Calu3 (cell line): ENCODE data around the gene C1orf21. TPM values are rescaled to one million over a fixed set of nuclear protein-coding genes. Genes with fewer than 3 reads are reported as not detected.

ENCODE experiments used
- BruUV-seq: library from RNA; stranded (reverse); fragments of 400-500 nt; replicated peaks from 2 replicates; lab custom pipeline; 2021; lab: Mats Ljungman, UMichigan
- CTCF ChIA-PET: fragments of 300-600 bp; sonication (Branson Sonifier 250); formaldehyde crosslinking; loops from one replicate; lab custom pipeline; 2022; ENCODE audit warnings: antibody characterized with exemption; lab: Charles Lee
- DNase-seq: peaks from one replicate; pipeline ENCODE4 v3.0.0; 2022
- H3K27ac Mint-ChIP-seq: one replicate; pipeline ENCODE4 v1.8.0; 2022; ENCODE audit warnings: mixed read lengths; ENCODE audit not compliant: unreplicated experiment
- H3K27me3 Mint-ChIP-seq: one replicate; pipeline ENCODE4 v1.8.0; 2022; ENCODE audit warnings: mixed read lengths; ENCODE audit not compliant: unreplicated experiment
- H3K36me3 Mint-ChIP-seq: one replicate; pipeline ENCODE4 v1.8.0; 2022; ENCODE audit warnings: mild to moderate bottlenecking, moderate library complexity, mixed read lengths; ENCODE audit not compliant: insufficient read depth, unreplicated experiment
- H3K4me1 Mint-ChIP-seq: one replicate; pipeline ENCODE4 v1.8.0; 2022; ENCODE audit warnings: mild to moderate bottlenecking, low read depth, mixed read lengths; ENCODE audit not compliant: unreplicated experiment
- H3K4me3 Mint-ChIP-seq: one replicate; pipeline ENCODE4 v1.8.0; 2022; ENCODE audit warnings: mild to moderate bottlenecking, low read depth, moderate library complexity, mixed read lengths; ENCODE audit not compliant: unreplicated experiment
- H3K9me3 Mint-ChIP-seq: one replicate; pipeline ENCODE4 v1.8.0; 2022; ENCODE audit warnings: low read depth, mixed read lengths; ENCODE audit not compliant: unreplicated experiment
- intact Hi-C: fragments of 100-400 bp; cut with micrococcal nuclease; formaldehyde crosslinking; loops from one replicate; pipeline ENCODE4 v1.10.0; 2022; ENCODE audit not compliant: unreplicated experiment
- total RNA-seq: library from RNA; stranded (reverse); gene quantifications from 2 replicates; pipeline ENCODE4 v1.2.3, GENCODE V29; 2022
- TF ChIP-seq, protein P1 (sequence below): fragments of 200-600 bp; IDR thresholded peaks from one replicate; pipeline ENCODE4 v1.8.0; 2022; ENCODE audit warnings: antibody characterized with exemption; ENCODE audit not compliant: unreplicated experiment

C1orf21 gene
- total RNA-seq, 1 experiment from 2014 or later = 20.6 TPM

DNA sequence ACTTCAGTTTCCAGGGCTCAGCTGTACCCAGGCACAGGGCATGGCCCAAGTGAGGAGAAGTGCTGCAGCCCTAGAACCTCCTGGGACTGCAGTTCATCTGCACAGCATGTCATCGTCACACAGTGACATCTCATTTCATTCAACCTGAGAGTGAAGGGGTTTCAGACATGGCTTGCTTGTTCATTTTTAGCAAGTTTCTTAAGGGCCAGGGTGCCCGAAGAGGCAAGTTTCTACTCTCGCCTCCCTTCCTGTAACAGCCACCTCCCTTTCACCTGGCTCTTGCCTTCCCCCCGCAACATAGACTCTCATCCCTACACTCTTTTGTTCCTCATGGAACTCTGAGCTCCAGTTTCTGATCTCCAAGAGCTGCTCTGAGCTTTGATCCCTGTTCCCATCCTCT lies 108.1 kb downstream of the C1orf21 start:
- TF ChIP-seq, protein P1, sequence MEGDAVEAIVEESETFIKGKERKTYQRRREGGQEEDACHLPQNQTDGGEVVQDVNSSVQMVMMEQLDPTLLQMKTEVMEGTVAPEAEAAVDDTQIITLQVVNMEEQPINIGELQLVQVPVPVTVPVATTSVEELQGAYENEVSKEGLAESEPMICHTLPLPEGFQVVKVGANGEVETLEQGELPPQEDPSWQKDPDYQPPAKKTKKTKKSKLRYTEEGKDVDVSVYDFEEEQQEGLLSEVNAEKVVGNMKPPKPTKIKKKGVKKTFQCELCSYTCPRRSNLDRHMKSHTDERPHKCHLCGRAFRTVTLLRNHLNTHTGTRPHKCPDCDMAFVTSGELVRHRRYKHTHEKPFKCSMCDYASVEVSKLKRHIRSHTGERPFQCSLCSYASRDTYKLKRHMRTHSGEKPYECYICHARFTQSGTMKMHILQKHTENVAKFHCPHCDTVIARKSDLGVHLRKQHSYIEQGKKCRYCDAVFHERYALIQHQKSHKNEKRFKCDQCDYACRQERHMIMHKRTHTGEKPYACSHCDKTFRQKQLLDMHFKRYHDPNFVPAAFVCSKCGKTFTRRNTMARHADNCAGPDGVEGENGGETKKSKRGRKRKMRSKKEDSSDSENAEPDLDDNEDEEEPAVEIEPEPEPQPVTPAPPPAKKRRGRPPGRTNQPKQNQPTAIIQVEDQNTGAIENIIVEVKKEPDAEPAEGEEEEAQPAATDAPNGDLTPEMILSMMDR = no peak
- peaks cover 35% of the 10 kb centered on the region for H3K4me1 Mint-ChIP-seq
- H3K9me3 Mint-ChIP-seq = no peaks in the 10 kb centered on the region
- H3K27me3 Mint-ChIP-seq = no peaks in the 10 kb centered on the region
- intact Hi-C loops = loop anchor here (5.0 kb wide), 1 partner anchor 67 kb away; no protein-coding TSS in a partner anchor
- no peaks in the 10 kb centered on the region for H3K36me3 Mint-ChIP-seq
- no peak overlapping the region for H3K4me3 Mint-ChIP-seq
- H3K27ac Mint-ChIP-seq = no peak overlapping the region
- DNase-seq = no peak
- CTCF ChIA-PET = no interaction called here
- BruUV-seq = no TSS peak

DNA sequence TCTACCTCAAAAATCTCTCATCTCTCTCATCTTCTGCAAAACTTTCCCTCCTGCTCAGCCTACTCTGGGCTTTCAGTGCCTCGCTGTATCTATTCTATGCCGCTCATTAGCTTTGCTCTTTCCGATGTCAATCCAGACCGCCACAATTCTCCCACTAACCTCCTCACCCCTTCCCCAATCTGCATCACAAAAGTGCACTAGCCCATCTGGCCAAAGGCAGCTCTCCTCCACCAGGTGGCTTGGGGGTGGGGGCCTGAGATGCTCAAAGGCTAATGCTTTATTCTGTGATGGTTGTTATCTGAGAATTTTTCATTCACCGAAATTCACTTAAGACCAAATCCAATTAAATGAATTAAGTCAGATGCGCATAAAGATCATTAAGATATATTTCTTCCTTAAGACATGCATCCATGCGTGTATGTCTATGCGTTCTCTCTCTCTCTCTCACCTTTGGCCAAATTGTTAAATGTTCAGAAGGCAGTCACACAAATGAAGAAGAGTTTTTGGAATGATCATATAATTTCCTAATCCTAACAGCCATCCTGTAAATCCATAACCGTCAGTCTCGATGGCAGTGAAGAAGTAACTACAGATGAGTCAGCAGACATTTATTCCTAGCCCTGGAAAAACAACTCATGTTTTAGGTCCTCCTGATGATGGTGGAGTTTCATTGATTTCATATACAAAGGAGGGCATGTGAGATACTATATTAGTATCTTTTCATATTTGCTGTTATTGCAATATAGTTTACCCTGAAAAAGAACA lies 111.3 kb downstream of the C1orf21 start:
- Mint-ChIP-seq H3K27me3 (no peaks in the 10 kb centered on the region), H3K4me1 (peaks cover 13% of the 10 kb centered on the region), H3K9me3 (no peaks in the 10 kb centered on the region), H3K27ac (no peak overlapping the region), H3K36me3 (no peaks in the 10 kb centered on the region), H3K4me3 (no peak overlapping the region)
- no TSS peak for BruUV-seq
- DNase-seq = no peak
- TF ChIP-seq, protein P1 = no peak
- intact Hi-C loops = no loop called here
- CTCF ChIA-PET = no interaction called here

DNA sequence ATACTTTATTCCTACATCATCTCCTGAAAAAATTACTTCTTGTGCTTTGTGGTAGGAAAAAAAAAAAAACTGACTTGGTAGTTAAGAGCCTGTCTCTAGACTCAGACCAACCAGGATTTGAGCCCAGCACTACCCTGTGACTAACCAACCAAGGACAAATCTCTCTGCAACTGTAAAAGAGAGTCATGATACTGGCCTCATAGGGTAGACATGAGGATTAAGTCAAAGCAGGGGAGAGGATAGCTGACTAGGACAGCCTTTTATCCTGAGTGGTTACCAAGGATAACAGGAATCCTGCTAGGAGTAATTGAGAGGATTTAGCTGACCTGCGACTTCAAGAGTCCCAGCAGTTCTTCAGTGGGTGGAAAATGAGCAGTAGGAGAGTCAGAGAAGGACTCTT lies 112.8 kb downstream of the C1orf21 start:
- H3K4me3 Mint-ChIP-seq = no peak overlapping the region
- CTCF ChIA-PET = no interaction called here
- TF ChIP-seq, protein P1 = no peak
- H3K9me3 Mint-ChIP-seq = no peaks in the 10 kb centered on the region
- H3K36me3 Mint-ChIP-seq = no peaks in the 10 kb centered on the region
- H3K27ac Mint-ChIP-seq = no peak overlapping the region
- intact Hi-C loops = no loop called here
- no TSS peak for BruUV-seq
- no peaks in the 10 kb centered on the region for H3K4me1 Mint-ChIP-seq
- no peak for DNase-seq
- no peaks in the 10 kb centered on the region for H3K27me3 Mint-ChIP-seq

DNA sequence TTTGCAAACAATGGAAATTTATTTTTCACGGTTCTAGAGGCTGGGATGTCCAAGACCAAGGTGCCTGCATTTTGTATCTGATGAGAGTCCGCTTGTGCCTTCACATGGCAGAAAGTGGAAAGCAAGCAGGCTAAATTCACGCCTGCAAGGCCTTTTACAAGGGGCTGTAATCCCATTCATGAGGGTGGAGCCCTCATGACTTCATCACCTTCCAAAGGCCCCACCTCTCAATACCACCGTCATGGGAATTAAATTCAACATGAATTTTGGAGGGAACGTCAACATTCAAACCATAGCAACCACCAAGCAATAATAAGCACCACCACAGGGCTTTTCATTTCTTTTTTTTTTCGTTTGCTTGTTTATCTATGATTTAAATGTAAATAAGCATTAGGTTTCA lies 115.3 kb downstream of the C1orf21 start:
- CTCF ChIA-PET = no interaction called here
- TF ChIP-seq, protein P1 = no peak
- no peaks in the 10 kb centered on the region for H3K36me3 Mint-ChIP-seq
- no peaks in the 10 kb centered on the region for H3K9me3 Mint-ChIP-seq
- intact Hi-C loops = no loop called here
- H3K27me3 Mint-ChIP-seq = no peaks in the 10 kb centered on the region
- DNase-seq = no peak
- peaks cover 2% of the 10 kb centered on the region for H3K4me1 Mint-ChIP-seq
- no TSS peak for BruUV-seq
- no peak overlapping the region for H3K4me3 Mint-ChIP-seq
- H3K27ac Mint-ChIP-seq = no peak overlapping the region
